ENCODE data around the gene AVPR2.
A peak's percentile ranks its signal among the peaks of the same experiment; 100 is the strongest.

The AVPR2 gene

GRCh38 chrX:153952373-153953026 lies 48.0 kb downstream of the AVPR2 start:
- DNase-seq (ENCODE audit: low spot score): no peak

GRCh38 chrX:153953342-153953830 lies 48.9 kb downstream of the AVPR2 start:
- peak; percentile 79 for DNase-seq (ENCODE audit: low spot score)

GRCh38 chrX:153953892-153954557 lies 49.6 kb downstream of the AVPR2 start:
- no peak for DNase-seq (ENCODE audit: low spot score)

GRCh38 chrX:153954558-153955227 lies 50.2 kb downstream of the AVPR2 start:
- no peak for DNase-seq (ENCODE audit: low spot score)

- DNase-seq (ENCODE audit: low spot score): no peak
Measured at GRCh38 chrX:153955228-153955732, 50.8 kb downstream of the AVPR2 start.

- DNase-seq (ENCODE audit: low spot score): no peak
Measured at GRCh38 chrX:153956044-153956907, 51.8 kb downstream of the AVPR2 start.
